ENCODE data around the gene FRMD4A.
"Not testable (repeated sequence)": the region's sequence is repeated elsewhere in the genome, so short reads cannot be mapped to it uniquely, and the experiment has no call there.

FRMD4A gene

DNA sequence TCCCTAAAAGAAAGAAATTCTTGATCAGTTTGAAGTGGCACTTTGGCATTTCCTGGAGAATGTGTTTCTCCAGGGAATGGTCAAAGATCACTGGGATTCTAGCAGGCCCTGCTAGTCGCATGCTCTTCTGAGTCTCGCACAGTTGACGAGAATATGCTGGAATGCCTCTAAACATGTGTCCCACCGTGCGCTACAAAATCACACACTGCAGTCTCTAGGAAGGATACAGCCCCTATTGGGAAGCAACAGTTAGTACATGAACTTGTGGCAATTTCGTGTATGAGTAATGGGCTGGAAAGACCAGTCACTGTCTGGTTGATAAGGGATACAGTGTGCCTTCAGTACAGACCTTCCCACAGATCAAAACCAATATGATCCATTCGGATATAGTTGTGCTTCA is 486.1 kb downstream of the FRMD4A start:
- no peak for DNase-seq (ENCODE audit: low read depth)

DNA sequence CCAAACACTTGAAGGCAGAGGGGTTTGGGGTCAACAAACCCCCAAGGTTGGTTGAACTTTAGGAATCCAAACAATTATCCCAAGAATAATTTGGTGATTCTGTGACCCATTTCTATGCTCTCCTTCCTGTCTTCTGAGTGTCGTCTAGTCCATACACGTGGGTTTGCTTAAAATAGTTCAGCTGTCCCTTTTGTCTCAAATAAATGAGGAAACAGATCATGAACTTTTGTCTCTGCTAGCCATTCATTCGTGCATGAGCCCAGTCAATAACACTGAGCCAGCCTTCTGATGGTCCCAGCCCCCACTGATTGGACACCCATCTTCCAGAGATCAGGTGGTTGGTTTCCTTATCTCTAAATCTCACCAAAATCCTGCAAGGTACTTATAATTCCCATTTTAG is 488.6 kb downstream of the FRMD4A start:
- DNase-seq (ENCODE audit: low read depth) = no peak

DNA sequence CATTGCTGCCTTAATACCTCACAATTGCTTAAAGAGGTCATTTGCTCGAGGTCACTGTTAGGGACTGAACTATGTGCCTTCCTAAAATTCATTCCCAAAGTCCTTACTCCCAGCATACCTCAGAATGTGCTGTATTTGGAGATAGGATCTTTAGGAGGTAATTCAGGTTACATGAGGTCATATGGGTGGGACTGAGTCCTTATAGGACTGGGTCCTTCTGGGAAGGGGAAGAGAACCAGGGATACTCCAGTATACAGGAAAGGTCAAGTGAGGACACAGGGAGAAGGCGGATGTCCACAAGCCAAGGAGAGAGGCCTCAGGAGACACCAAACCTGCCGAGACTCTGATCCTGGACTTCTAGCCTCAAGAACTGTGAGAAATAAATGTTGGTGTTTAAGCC is 490.7 kb downstream of the FRMD4A start:
- no peak for DNase-seq (ENCODE audit: low read depth)

GRCh38 chr10:13839430-13839990 is 491.2 kb downstream of the FRMD4A start:
- peak; percentile 54 for DNase-seq (ENCODE audit: low read depth)

GRCh38 chr10:13839030-13839429 is 491.7 kb downstream of the FRMD4A start:
- DNase-seq (ENCODE audit: low read depth) = no peak

- DNase-seq (ENCODE audit: low read depth) = no peak
Observed at GRCh38 chr10:13837966-13838365, 492.8 kb downstream of the FRMD4A start.

GRCh38 chr10:13834581-13835286 is 496.0 kb downstream of the FRMD4A start:
- peak; percentile 18 for DNase-seq (ENCODE audit: low read depth)

DNA sequence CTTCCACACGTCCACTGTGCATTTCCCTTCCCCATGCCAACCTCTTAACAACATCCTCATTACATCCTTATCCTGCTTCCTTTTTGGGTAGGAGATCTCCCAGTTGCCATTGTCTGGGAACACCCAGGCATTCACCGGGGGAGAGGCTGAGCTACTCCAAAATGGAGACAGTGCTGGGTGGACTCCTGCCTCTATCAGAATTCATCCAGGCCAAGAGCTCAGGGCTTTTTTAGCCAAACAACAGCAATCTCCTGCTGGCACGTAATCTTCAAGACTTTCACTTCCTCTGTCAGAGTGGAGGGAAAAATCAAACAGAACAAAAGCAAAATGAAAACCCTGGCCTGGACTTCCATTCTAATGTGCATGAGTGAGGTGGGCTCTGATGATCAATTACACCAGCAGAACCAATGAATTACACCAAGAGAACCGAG is 499.0 kb downstream of the FRMD4A start:
- DNase-seq (ENCODE audit: low read depth) = no peak

GRCh38 chr10:13830385-13830784 is 500.3 kb downstream of the FRMD4A start:
- DNase-seq (ENCODE audit: low read depth) = no peak

DNA sequence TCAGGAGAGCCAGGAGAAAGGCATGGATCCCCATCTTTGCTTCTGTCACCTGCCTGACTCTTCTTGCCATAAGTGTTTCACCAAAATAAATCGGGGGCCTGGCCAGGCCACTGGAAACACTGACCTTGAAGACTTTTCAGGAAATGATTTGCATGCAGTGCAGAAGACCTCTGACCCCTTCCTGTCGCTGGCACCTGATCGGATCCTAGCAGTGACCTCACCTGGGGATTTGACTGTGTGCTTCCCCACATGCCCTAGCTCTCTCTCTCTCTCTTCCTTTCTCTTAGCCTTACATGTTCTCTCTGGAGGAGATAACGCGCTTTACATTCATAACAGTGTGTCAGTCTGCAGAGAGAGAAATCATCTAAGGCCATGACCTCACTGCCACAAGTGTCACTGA is 500.9 kb downstream of the FRMD4A start:
- no peak for DNase-seq (ENCODE audit: low read depth)

DNA sequence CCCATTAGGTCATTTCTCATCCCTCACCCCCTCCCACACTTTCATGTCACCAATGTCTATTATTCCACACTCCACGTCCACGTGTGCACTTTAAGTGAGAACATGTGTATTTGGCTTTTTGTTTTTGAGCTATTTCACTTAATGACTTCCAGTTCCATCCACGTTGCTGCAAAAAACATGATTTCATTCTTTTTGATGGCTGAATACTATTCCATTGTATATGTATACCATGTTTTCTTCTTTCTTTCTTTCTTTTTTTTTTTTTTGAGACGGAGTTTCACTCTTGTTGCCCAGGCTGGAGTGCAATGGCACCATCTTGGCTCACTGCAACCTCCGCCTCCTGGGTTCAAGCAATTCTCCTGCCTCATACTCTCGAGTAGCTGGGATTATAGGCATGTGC is 502.4 kb downstream of the FRMD4A start:
- not testable (repeated sequence) for DNase-seq (ENCODE audit: low read depth)

DNA sequence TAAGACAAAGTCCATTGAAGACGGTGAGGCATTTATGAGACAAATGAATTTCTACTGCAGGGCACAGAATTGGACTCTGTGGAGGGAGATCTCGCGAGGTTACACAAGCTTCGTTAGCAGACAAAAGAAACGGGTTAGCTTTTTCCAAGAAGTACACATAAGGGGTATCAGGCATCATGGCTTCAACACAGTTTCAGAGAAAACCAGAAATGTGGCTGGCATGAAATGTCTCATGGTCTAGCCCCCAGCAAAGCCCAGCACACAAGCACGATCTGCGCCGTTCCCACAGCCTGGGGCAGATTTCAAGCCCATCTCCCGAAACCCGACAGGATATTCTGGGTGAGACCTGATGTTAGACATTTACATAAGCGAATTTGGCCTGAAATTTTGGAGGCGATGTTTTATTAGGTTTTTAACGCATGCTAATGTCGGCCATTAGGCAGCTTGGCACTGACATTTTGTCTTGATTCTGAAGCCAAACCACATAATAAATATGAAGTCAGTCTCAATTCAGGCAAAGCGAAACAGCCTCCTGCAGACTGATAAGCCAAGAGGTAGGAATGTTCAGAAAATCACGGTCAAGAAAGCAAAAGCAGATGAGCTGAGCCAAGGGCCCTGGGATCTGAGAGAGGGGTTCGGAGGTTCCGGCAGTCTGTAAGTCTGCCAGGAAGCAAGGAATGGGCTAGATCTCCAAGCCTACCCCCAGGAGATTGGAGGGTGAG is 503.5 kb downstream of the FRMD4A start:
- no peak for DNase-seq (ENCODE audit: low read depth)

DNA sequence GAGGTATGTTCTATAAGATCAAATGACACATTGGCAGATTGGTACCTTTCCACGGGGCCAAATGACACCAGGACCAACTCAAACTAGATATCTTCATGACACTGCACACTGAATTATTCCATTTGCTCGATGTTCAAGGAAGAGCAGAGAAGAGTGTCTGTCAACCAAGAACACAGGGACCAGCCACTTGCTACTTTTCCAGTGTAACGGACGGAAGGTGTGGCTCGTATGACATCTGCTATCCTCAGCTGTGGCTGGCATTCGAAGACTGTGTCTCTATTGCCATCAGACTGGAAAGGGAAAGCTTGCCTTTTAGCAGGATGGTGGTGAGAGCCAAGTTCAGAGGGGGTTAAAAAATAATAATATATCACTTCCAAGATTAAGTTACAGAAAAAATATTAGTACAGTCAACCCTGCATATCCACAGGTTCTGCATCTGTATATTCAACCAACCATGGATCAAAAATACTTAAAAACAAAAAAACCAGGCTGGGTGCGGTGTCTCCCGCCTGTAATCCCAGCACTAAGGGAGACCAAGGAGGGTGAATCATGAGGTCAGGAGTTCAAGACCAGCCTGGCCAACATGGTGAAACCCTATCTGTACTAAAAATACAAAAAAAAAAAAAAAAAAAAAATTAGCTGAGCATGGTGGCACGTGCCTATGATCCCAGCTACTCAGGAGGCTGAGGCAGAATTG is 506.9 kb downstream of the FRMD4A start:
- no peak for DNase-seq (ENCODE audit: low read depth)

DNA sequence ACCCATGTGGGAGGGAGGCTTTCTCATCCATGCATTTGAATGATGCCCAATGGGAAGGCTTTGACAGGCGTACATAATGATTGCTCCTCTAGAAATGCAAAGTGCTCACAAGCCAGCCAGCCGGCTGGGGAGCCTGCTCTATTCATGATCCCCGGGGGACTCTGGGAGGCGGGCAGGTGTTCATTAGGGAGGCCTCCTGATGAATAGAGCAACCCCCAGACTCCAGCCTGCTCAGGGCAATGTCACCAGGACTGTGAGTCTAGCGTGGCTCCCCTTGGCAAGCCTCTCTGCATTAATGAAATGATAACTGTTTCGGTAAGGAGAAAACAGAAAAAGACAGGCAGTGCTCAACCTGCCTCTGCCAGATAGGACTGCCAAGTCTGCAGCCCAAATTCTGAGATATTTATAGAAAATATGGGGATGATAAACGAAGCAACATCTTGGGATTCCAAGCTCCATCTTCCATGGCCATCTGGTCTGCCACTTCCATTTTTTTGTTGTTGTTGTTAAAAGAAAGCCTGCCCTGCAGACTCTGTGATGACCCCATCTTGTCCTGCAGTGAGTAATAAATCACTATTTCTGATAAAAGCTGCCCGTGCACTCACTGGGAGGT is 507.5 kb downstream of the FRMD4A start:
- DNase-seq (ENCODE audit: low read depth) = no peak

DNA sequence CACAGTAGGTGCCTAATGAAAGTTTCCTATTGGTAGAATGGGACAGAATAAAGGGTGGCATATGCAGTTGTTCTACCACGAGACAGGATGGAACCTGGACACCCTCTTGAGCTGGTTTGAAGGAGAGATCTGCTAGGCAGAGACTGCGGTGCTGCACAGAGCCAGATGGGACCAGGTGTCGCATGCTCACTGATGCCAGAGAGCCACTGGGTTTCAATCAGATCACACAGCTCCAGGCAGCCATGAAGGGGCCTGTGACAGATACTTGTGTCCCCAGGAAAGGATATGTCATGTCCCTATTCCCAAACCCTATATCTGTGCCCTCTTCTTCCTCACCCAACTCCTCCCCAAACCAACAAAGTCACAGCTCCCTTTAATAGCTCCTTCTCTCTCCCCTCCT is 508.2 kb downstream of the FRMD4A start:
- DNase-seq (ENCODE audit: low read depth) = no peak

- no peak for DNase-seq (ENCODE audit: low read depth)
Observed at GRCh38 chr10:13820964-13821337, 509.8 kb downstream of the FRMD4A start.

- DNase-seq (ENCODE audit: low read depth) = no peak
Observed at GRCh38 chr10:13820119-13820963, 510.4 kb downstream of the FRMD4A start.

DNA sequence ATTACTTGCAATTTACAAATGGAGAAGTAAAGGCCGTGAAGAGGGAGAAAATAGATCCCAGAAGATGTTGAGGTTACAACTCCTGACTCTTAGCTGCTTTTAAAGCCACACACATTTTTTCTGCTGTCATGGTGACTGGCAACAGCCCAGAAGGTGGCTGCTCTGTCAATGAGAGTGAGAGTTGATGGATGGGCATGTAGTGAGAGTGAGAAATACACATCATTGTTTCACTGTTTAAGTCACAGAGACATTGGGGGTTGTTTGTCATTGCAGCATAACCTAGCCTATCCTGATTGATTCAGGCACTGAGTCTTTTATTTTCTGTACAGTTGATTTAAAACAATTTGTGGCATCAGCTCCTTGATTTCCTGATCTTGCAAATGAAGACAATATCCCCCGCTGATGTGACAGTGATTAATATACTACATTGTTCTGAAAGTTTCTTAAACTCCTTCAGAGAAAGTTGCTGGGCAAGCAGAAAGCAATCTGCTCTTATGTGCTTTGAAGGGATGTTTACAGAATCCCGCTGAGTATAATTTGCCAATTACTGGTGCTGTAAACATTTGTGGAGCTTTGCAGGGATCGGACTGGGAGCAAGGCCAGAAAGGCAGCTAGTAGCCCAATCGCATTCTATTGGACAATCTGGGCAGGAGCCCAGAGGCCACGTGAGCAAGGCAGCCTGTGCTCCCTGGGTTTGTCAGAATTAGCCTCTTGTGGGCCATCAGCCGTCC is 514.4 kb downstream of the FRMD4A start:
- peak; percentile 58 for DNase-seq (ENCODE audit: low read depth)

- no peak for DNase-seq (ENCODE audit: low read depth)
Observed at GRCh38 chr10:13815756-13816155, 515.0 kb downstream of the FRMD4A start.

- no peak for DNase-seq (ENCODE audit: low read depth)
Observed at GRCh38 chr10:13813550-13813949, 517.2 kb downstream of the FRMD4A start.

DNA sequence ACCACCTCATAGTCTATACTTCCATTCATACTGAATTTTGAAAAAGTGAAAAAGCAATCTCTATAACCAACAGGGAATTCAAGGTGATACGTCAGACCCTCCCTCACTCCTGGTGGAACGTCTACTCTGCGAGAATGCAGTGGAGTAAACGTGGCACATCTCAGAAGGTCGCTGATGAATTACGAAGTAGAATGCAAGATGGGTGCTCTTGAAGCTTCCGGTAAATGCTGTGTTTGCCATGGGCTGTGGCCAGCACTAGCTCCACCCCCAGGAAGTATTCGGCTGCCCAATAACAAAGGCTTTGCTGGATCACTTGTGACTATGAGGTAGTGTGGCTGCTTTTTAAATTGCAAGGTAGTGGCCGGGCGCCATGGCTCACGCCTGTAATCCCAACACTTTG is 517.9 kb downstream of the FRMD4A start:
- DNase-seq (ENCODE audit: low read depth) = no peak

All from stromal cell of bone marrow (primary cell).